Retinal pigment epithelial cell (primary cell): ENCODE data around the gene PCMTD2.
"Not testable (repeated sequence)": the region's sequence is repeated elsewhere in the genome, so short reads cannot be mapped to it uniquely, and the experiment has no call there.

Experiments
- DNase-seq: peaks from one replicate; pipeline ENCODE4 v3.0.0-alpha.2; 2010; ENCODE audit warnings: low read depth
- H3K4me3 ChIP-seq: 2 replicates; pipeline ENCODE4 v1.5.1; 2011; ENCODE audit warnings: mild to moderate bottlenecking, low read length, control low read depth, moderate library complexity
- CTCF ChIP-seq: conservative IDR thresholded peaks from 2 replicates; pipeline ENCODE4 v1.5.1; 2011; ENCODE audit warnings: low read depth, low read length, control low read depth, inconsistent platforms

PCMTD2 gene

DNA sequence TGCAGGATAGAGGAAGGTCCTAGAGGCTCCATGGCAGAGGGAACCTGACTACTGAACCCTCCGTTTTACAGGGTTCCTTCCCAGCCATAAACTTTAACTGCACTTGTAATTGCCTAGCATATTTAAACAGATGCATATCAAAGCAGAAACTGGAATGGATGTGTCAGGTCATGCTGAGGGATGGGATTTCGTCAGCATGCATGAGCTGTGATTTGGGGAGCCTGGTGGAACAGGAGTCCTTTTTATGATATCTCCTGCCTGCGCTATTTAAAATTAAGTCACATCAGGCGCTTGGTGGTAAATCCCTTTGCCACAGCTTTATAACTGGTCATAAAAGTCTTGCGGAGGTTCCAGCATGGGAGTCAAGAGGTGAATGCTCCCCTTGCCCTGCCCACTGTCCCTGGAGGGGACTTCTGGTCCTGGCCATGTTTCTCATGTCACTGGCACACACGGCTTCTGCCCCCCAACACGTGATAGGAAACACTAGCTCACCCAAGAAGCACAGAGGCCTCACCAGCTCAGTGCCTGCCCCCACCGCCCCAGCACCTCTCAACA lies 26.0 kb upstream of the PCMTD2 start:
- no peak for DNase-seq
- no peak overlapping the region for H3K4me3 ChIP-seq
- no peak for TF ChIP-seq CTCF

- no peak overlapping the region for H3K4me3 ChIP-seq
- no peak for DNase-seq
- TF ChIP-seq CTCF, result no peak
Measured at GRCh38 chr20:64230461-64231145, 24.9 kb upstream of the PCMTD2 start.

- H3K4me3 ChIP-seq, result no peak overlapping the region
- DNase-seq, result no peak
- no peak for TF ChIP-seq CTCF
Measured at GRCh38 chr20:64231621-64232550, 23.7 kb upstream of the PCMTD2 start.

DNA sequence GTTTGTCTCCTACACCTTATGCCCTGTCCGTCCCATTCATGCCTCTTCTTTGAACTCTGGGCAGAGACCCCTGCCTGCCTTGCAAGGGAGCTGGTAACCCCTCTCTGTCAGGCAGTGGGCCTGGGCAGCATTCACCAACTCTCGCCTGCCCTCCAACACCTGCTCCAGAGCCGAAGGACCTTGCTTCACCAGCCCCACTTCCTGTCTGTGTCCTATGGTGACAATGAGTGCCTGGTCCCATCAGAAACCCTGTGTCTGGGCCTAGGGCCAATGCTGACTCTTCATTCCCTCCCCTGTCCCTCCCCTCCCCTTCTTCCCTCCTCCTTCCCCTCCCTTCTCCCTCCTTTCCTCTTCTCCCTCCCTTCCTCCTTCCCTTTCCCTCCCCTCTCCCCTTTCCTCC lies 22.8 kb upstream of the PCMTD2 start:
- H3K4me3 ChIP-seq, result no peak overlapping the region
- no peak for TF ChIP-seq CTCF
- no peak for DNase-seq

DNA sequence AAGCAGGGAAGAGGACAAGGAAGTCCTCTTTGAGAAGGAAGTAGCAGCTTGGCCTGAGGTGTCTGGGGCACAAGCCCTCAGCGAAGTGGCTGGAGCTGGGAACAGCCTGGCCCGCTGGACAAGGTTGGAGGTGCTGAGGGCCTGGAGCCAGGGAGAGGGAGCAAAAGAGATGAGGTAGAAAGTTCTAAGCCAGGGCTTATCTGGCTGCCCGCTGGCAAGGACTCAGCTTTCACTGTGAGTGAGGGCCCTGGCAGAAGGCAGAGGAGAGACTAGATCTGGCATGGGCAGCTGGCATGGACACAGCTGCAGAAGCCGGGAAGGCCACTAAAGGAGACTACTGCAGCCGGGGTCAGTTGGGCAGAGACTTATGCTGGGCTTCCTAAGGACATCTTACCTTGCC lies 21.8 kb upstream of the PCMTD2 start:
- no peak overlapping the region for H3K4me3 ChIP-seq
- DNase-seq, result no peak
- TF ChIP-seq CTCF, result no peak

- H3K4me3 ChIP-seq, result no peak overlapping the region
- DNase-seq, result no peak
- TF ChIP-seq CTCF, result no peak
Measured at GRCh38 chr20:64234291-64234791, 21.2 kb upstream of the PCMTD2 start.

DNA sequence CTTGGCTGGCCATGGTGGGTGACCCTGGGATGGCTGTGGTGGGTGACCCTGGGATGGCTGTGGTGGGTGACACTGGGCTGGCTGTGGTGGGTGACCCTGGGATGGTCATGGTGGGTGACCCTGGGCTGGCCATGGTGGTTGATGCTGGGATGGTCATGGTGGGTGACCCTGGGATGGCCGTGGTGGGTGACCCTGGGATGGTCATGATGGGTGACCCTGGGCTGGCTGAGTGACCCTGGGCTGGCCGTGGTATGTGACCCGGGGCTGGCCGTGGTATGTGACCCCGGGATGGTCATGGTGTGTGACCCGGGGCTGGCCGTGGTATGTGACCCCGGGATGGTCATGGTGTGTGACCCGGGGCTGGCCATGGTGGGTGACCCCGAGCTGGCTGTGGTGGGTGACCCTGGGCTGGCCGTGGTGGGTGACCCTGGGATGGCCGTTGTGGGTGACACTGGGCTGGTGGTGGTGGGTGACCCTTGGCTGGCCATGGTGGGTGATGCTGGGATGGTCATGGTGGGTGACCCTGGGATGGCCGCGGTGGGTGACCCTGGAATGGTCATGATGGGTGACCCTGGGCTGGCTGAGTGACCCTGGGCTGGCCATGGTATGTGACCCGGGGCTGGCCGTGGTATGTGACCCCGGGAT lies 20.5 kb upstream of the PCMTD2 start:
- not testable (repeated sequence) for H3K4me3 ChIP-seq, DNase-seq
